Stimulated activated CD4-positive, alpha-beta T cell treated with anti-CD3 and anti-CD28 coated beads, TNF-alpha, amount 100 ng/mL, for 48 hours (primary cell): ENCODE results near the gene CYB5A.
"Not testable (repeated sequence)": the region's sequence is repeated elsewhere in the genome, so short reads cannot be mapped to it uniquely, and the experiment has no call there.

Experiments
- DNase-seq, 3 donors: peaks; one replicate each; pipeline ENCODE4 v3.0.0-alpha.2; 2020; ENCODE audit warnings: low read depth in 3 of 3

CYB5A gene

GRCh38 chr18:74294526-74294925, 2.8 kb upstream of the CYB5A start:
- no peak for DNase-seq

GRCh38 chr18:74292982-74293381, 1.2 kb upstream of the CYB5A start:
- DNase-seq: not testable (repeated sequence)

DNA sequence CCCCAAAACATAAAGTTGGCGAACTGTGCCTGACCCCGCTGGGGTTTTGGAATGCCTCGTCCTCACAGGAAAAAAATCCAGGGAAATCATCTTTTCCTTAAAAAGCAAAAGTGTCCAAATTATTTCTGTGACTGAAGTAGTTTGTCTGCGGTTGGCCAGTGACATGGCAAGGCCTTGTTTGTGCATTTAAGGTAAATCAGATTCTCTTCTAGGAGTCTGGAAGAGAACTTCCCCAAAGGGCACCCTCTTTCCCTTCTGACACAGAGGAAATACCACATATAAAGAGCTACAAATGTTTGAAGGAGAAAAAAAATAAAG, 737 bp upstream of the CYB5A start:
- DNase-seq: no peak

- no peak for DNase-seq
Measured at GRCh38 chr18:74291472-74291770, 342 bp downstream of the CYB5A start.

GRCh38 chr18:74290794-74291471, 830 bp downstream of the CYB5A start:
- no peak for DNase-seq

DNA sequence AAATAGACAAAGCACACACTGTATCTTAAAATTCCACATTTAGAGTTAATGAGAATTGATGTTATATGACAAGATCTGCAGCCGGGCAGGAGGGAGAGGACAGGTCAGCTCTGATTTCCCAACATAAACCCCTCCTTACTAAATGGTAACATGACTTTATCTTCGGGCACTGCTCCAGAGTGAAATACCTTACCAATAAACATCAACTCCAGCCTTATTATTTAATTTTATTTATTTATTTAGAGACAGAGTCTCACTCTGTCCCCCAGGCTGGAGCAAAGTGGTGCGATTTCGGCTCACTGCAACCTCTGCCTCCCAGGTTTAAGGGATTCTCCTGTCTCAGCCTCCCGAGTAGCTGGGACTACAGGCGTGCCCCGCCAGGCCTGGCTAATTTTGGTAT, 1.7 kb downstream of the CYB5A start:
- no peak for DNase-seq

GRCh38 chr18:74289137-74289536, 2.6 kb downstream of the CYB5A start:
- no peak for DNase-seq

- no peak for DNase-seq
Measured at GRCh38 chr18:74288730-74289129, 3.0 kb downstream of the CYB5A start.

DNA sequence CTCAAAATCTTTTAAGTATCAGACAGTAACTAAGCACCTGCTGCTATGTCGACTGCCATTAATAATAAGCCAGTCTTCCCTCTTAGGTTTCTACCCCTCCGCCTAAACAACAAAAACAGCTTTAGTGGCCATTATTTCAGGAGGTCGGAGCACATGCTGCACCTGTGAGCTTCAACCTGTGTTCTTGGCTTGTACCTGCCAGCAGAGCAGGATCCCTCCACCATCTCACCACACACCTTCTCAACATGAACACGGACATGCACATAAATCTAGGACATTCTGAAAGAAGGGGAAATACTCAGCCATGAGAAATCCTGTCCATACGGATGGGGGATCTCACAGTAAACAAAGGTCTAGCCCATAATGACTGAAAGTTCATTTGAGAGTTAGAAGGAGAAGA, 3.7 kb downstream of the CYB5A start:
- DNase-seq: no peak

DNA sequence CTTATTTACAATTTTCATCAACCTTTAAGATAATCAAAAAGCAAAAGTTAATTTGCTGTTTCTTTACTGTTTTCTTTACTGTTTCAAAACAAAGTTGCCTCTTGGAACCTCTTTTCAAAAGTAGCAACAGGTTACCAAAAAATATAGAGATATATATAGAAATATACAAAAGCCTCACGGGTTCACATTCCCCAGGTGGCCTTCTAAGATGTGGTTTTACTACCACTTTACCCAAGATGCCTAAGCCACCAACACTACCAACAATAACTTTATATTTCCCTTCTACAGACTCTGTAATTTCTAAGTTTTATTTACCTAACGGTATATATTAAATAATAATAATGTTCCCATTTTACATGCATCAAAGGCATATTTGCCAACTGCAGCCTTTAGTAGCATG, 4.9 kb downstream of the CYB5A start:
- DNase-seq: no peak

DNA sequence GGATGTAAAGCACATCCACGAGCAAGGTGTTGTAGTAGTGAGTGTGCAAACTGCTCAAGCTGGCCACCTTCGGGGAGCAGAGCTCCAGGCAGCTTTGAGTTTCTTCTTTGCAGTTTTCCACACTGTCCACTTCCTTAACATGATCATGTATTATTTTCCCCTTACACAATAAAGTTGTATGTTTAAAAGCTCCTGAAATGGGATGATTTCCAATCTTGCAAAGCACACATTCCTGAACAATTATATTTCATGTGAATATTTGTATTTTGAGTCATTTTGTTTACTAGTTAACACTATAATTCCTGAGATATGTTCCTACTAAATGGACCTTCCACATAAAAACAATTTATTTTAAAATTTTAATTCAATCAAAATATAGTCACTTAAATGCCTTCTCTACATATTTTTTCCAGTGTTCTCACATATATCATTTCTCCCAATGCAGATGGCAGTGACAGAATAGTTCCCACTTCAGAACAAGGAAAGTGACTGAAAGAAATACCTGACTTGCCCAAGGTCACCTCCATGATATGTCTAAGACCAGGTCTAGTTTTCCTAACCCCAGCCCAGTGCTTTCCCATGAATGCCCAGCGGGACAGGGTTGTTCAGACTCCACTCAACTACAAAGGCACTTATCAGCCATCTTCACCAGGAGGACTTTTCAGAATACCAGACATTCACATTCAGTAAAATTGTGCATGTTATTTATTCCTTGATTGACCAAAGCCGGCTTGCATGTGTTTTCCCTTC, 5.5 kb downstream of the CYB5A start:
- no peak for DNase-seq

- DNase-seq: not testable (repeated sequence)
Measured at GRCh38 chr18:74285583-74285982, 6.2 kb downstream of the CYB5A start.

DNA sequence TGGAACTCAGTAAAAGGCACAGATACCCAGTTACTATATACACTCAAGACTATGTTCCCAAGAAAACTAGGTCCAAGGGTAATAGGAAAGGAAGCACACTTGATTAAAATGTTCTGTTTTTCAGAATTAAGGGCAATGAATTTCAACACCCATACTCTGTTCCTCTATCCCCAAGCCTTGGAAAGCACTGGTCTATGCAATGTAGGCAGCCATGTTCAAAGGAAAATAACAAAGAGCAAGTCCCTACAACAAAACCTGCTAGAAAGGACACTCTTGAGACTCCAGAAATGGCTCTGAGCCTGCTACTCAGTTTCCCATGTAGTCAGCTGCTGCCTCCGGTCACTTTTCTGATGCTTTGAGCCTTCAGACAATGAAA, 6.8 kb downstream of the CYB5A start:
- DNase-seq: no peak

DNA sequence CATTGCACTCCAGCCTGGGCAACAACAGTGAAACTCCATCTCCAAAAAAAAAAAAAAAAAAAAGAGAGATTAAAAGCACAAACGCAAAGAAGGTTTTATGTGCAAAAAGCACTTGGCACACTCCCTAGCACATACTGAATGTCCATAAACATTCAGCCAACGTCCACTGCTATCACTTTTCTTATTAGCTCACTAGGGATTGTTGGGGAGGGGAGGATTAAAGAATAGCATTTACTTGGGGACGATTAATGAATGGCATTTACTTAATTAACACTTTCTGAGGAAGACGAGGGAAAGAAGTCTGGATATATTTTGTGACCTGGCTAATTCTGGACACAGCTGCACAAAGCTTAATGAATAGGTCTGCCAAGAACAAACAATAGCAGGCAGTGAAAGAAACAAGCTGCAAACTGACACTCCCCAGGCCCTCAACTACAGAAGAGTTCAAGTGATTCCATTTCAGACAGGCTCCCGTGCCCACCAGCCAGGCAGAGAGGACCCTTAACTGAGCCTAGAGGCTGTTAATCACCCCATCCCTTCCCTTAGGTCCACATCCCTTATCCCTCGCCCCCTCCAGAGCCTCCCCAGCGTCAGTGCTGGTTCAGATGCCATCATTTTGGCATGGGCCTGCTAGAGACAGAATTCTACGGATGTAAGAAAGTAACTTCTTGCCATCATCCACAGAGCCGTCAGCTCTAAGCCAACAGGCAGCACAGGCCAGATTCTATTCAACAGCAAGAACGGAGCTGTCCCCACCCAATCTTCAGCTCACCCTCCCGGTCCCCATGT, 7.4 kb downstream of the CYB5A start:
- DNase-seq: no peak

- no peak for DNase-seq
Measured at GRCh38 chr18:74283646-74284045, 8.1 kb downstream of the CYB5A start.

- no peak for DNase-seq
Measured at GRCh38 chr18:74282755-74283554, 8.8 kb downstream of the CYB5A start.

- DNase-seq: no peak
Measured at GRCh38 chr18:74281980-74282754, 9.6 kb downstream of the CYB5A start.

DNA sequence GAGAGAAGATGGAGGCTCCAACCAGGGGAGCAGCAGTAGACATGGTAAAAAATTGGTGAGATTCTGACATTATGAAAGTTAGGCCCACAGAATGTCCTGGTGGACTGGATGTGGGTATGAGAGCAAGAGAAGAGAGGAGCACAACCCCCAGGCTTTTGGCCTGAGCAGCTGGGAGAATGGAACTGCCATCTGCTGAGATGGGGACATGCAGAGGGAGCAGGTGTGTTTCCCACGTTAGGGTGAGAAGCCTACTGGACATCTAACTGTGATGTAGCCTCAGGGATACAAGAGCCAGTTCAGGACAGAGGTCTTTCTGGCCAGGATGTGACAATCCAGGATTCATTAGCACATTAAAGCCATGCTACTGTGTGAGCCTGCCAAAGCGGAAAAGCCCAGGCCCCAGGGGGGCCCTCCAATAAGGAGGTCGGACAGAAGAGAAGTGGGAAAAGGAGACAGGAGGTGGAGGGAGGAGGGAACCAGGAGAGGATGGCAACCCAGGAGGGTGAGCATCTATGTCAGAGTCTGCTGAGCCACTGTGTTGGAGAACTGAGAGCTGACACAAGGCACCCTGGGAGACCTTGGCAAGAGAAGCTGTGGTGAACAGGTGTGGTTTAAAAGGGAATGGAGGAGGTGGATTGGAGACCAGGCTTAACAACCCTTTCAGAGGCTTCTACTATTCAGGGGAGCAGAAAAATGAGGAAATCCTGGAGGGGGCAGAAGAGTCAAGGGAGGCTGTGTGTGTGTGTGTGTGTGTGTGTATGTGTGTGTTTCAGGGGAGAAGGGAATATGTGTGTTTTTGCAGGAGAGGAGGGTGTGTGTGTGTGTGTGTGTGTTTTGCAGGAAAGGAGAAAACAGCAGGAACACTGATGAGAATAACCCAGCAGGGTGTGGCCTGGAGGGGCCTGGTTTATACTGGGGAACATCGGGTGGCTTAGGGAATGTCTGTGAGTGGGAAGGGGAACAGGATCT, 10.5 kb downstream of the CYB5A start:
- DNase-seq: no peak

GRCh38 chr18:74278983-74279382, 12.8 kb downstream of the CYB5A start:
- DNase-seq: no peak

DNA sequence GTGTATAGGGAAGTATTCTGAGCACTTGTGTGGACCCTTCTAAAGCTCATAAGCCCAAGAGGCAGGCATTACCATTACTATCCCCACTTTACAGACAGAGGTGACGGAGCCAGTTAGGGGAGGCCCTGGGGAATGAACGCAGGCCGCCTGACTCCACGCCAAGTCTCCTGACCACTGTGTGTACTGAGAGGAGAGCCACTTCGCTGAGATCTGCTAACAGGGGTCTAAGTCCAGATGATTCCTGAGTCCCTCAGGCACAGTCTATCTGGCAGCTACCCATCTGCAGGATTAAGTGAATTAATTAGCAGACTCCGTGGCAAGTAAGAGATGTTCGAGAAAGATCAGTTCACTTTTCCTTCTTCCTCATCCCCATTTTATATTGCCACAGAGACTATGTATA, 13.7 kb downstream of the CYB5A start:
- DNase-seq: no peak
